HL-60 (cell line): ENCODE measurements around the gene CARD19.

Experiments
- DNase-seq, 2 experiments: peaks; one replicate each; pipeline ENCODE4 v3.0.0-alpha.2; 2010 to 2020; ENCODE audit warnings: low read depth in 1 of 2, low spot score in 1 of 2
- H3K27ac ChIP-seq: fragments of 250-450 bp; sonication (Bioruptor Pico); replicated peaks from 2 replicates; pipeline ENCODE4 v1.5.1; 2020; ENCODE audit warnings: mild to moderate bottlenecking, moderate library complexity
- H3K27me3 ChIP-seq: fragments of 250-450 bp; sonication (Bioruptor Pico); 2 replicates; pipeline ENCODE4 v1.5.1; 2021; ENCODE audit warnings: mild to moderate bottlenecking, moderate library complexity; ENCODE audit not compliant: insufficient read depth, poor library complexity, severe bottlenecking
- H3K4me3 ChIP-seq: replicated peaks from 2 replicates; pipeline ENCODE4 v1.5.1; 2011; ENCODE audit warnings: mild to moderate bottlenecking, control low read depth, low read length; ENCODE audit not compliant: insufficient read depth
- GABPA ChIP-seq: IDR thresholded peaks from 2 replicates; pipeline ENCODE4 v1.6.1; 2012; ENCODE audit warnings: low read depth
- POLR2AphosphoS5 ChIP-seq: IDR thresholded peaks from 2 replicates; pipeline ENCODE4 v1.6.1; 2012; ENCODE audit warnings: low read depth
- SPI1 ChIP-seq: IDR thresholded peaks from 2 replicates; pipeline ENCODE4 v1.6.1; 2012; ENCODE audit warnings: low read depth, mild to moderate bottlenecking, borderline replicate concordance
- TF ChIP-seq, protein P1 (sequence below): IDR thresholded peaks from 2 replicates; pipeline ENCODE4 v1.6.1; 2012; ENCODE audit warnings: low read depth; ENCODE audit not compliant: insufficient replicate concordance
- TF ChIP-seq, protein P2 (sequence below): IDR thresholded peaks from one replicate; pipeline ENCODE4 v1.5.1; 2011; ENCODE audit warnings: low read length, control low read depth, inconsistent platforms; ENCODE audit not compliant: insufficient read depth

CARD19 gene

GRCh38 chr9:93085676-93086075, 10.3 kb upstream of the CARD19 start:
- no peaks in the 10 kb centered on the region for H3K27me3 ChIP-seq
- H3K4me3 ChIP-seq = no peak overlapping the region
- H3K27ac ChIP-seq = no peak overlapping the region
- TF ChIP-seq GABPA (no peak), POLR2AphosphoS5 (no peak), SPI1 (no peak)
- TF ChIP-seq, protein P1, sequence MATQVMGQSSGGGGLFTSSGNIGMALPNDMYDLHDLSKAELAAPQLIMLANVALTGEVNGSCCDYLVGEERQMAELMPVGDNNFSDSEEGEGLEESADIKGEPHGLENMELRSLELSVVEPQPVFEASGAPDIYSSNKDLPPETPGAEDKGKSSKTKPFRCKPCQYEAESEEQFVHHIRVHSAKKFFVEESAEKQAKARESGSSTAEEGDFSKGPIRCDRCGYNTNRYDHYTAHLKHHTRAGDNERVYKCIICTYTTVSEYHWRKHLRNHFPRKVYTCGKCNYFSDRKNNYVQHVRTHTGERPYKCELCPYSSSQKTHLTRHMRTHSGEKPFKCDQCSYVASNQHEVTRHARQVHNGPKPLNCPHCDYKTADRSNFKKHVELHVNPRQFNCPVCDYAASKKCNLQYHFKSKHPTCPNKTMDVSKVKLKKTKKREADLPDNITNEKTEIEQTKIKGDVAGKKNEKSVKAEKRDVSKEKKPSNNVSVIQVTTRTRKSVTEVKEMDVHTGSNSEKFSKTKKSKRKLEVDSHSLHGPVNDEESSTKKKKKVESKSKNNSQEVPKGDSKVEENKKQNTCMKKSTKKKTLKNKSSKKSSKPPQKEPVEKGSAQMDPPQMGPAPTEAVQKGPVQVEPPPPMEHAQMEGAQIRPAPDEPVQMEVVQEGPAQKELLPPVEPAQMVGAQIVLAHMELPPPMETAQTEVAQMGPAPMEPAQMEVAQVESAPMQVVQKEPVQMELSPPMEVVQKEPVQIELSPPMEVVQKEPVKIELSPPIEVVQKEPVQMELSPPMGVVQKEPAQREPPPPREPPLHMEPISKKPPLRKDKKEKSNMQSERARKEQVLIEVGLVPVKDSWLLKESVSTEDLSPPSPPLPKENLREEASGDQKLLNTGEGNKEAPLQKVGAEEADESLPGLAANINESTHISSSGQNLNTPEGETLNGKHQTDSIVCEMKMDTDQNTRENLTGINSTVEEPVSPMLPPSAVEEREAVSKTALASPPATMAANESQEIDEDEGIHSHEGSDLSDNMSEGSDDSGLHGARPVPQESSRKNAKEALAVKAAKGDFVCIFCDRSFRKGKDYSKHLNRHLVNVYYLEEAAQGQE = no peak
- TF ChIP-seq, protein P2, sequence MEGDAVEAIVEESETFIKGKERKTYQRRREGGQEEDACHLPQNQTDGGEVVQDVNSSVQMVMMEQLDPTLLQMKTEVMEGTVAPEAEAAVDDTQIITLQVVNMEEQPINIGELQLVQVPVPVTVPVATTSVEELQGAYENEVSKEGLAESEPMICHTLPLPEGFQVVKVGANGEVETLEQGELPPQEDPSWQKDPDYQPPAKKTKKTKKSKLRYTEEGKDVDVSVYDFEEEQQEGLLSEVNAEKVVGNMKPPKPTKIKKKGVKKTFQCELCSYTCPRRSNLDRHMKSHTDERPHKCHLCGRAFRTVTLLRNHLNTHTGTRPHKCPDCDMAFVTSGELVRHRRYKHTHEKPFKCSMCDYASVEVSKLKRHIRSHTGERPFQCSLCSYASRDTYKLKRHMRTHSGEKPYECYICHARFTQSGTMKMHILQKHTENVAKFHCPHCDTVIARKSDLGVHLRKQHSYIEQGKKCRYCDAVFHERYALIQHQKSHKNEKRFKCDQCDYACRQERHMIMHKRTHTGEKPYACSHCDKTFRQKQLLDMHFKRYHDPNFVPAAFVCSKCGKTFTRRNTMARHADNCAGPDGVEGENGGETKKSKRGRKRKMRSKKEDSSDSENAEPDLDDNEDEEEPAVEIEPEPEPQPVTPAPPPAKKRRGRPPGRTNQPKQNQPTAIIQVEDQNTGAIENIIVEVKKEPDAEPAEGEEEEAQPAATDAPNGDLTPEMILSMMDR = no peak
- no peak for DNase-seq

GRCh38 chr9:93086447-93087224, 9.4 kb upstream of the CARD19 start:
- TF ChIP-seq, protein P1 = no peak
- TF ChIP-seq GABPA (no peak), SPI1 (no peak), POLR2AphosphoS5 (no peak)
- TF ChIP-seq, protein P2 = no peak

GRCh38 chr9:93087971-93088655, 7.9 kb upstream of the CARD19 start:
- no peak overlapping the region for H3K4me3 ChIP-seq
- TF ChIP-seq, protein P1 = no peak
- no peak for TF ChIP-seq POLR2AphosphoS5
- TF ChIP-seq SPI1 = no peak
- no peak for TF ChIP-seq GABPA
- TF ChIP-seq, protein P2 = no peak
- no peaks in the 10 kb centered on the region for H3K27me3 ChIP-seq
- no peak overlapping the region for H3K27ac ChIP-seq
- DNase-seq = no peak

More at GRCh38 chr9:93086447-93087224, 9.4 kb upstream of the CARD19 start:
- no peak overlapping the region for H3K4me3 ChIP-seq
- H3K27me3 ChIP-seq = no peaks in the 10 kb centered on the region
- no peak overlapping the region for H3K27ac ChIP-seq
- no peak for DNase-seq
